ENCODE results near the gene RTN4RL1. TPM values are rescaled to one million over a fixed set of nuclear protein-coding genes. Genes with fewer than 3 reads are reported as not detected.

Gene RTN4RL1
- total and polyA plus RNA-seq, 9 of the 15 experiments (the other 6 are each of a cell fraction or from before 2014, with no cell fraction given): 0.04 to 0.06 (median 0.04) TPM; not detected in 5

DNA sequence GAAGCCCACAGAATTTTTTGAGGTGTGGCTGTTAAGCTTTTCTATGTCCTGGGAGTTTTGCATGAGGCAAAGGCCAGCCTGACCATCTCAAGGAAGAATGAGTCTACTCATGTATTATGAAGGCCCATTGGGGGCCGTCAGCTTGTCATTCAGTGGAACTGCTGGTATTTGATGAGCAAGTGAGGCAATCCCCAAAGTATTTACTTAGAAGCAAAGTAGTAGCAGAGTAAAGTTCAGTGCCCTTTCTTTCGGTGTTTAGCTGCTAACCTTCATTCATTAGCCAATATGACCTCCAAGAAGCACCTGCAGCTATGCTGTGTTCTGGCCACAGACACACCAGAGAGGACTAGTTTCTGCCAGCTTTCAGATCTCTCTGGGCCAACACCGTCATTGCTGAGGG is 115.1 kb downstream of the RTN4RL1 start:
- no peak overlapping the region for H3K9ac ChIP-seq (ENCODE audit: insufficient read depth in 1 of 2, low read depth in 2 of 2, low read length in 2 of 2)
- 7% methylated on average over 3 of the region's 3 CpGs for WGBS (ENCODE audit: insufficient coverage, low coverage, missing lambda C conversion rate)
- POLR2A ChIA-PET: interaction anchor here (0.8 kb wide), 2 partner anchors 261 to 1820 kb away, joined by 3 read pairs; no protein-coding TSS in a partner anchor
- TF ChIP-seq, protein P1, sequence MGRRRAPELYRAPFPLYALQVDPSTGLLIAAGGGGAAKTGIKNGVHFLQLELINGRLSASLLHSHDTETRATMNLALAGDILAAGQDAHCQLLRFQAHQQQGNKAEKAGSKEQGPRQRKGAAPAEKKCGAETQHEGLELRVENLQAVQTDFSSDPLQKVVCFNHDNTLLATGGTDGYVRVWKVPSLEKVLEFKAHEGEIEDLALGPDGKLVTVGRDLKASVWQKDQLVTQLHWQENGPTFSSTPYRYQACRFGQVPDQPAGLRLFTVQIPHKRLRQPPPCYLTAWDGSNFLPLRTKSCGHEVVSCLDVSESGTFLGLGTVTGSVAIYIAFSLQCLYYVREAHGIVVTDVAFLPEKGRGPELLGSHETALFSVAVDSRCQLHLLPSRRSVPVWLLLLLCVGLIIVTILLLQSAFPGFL (CRISPR knock-in tag; IDR thresholded peaks at IDR 0.05): no peak
- TF ChIP-seq SMAD2 (IDR thresholded peaks at IDR 0.05; ENCODE audit: low read depth, low read length): no peak
- TF ChIP-seq CEBPB (tag; IDR thresholded peaks at IDR 0.05): no peak
- no peak for TF ChIP-seq POLR2G (IDR thresholded peaks at IDR 0.05; ENCODE audit: low read depth, low read length)
- TF ChIP-seq SAP30 (IDR thresholded peaks at IDR 0.05; ENCODE audit: borderline replicate concordance, insufficient read depth, low read depth, low read length, poor library complexity, severe bottlenecking): no peak
- TF ChIP-seq, protein P2, sequence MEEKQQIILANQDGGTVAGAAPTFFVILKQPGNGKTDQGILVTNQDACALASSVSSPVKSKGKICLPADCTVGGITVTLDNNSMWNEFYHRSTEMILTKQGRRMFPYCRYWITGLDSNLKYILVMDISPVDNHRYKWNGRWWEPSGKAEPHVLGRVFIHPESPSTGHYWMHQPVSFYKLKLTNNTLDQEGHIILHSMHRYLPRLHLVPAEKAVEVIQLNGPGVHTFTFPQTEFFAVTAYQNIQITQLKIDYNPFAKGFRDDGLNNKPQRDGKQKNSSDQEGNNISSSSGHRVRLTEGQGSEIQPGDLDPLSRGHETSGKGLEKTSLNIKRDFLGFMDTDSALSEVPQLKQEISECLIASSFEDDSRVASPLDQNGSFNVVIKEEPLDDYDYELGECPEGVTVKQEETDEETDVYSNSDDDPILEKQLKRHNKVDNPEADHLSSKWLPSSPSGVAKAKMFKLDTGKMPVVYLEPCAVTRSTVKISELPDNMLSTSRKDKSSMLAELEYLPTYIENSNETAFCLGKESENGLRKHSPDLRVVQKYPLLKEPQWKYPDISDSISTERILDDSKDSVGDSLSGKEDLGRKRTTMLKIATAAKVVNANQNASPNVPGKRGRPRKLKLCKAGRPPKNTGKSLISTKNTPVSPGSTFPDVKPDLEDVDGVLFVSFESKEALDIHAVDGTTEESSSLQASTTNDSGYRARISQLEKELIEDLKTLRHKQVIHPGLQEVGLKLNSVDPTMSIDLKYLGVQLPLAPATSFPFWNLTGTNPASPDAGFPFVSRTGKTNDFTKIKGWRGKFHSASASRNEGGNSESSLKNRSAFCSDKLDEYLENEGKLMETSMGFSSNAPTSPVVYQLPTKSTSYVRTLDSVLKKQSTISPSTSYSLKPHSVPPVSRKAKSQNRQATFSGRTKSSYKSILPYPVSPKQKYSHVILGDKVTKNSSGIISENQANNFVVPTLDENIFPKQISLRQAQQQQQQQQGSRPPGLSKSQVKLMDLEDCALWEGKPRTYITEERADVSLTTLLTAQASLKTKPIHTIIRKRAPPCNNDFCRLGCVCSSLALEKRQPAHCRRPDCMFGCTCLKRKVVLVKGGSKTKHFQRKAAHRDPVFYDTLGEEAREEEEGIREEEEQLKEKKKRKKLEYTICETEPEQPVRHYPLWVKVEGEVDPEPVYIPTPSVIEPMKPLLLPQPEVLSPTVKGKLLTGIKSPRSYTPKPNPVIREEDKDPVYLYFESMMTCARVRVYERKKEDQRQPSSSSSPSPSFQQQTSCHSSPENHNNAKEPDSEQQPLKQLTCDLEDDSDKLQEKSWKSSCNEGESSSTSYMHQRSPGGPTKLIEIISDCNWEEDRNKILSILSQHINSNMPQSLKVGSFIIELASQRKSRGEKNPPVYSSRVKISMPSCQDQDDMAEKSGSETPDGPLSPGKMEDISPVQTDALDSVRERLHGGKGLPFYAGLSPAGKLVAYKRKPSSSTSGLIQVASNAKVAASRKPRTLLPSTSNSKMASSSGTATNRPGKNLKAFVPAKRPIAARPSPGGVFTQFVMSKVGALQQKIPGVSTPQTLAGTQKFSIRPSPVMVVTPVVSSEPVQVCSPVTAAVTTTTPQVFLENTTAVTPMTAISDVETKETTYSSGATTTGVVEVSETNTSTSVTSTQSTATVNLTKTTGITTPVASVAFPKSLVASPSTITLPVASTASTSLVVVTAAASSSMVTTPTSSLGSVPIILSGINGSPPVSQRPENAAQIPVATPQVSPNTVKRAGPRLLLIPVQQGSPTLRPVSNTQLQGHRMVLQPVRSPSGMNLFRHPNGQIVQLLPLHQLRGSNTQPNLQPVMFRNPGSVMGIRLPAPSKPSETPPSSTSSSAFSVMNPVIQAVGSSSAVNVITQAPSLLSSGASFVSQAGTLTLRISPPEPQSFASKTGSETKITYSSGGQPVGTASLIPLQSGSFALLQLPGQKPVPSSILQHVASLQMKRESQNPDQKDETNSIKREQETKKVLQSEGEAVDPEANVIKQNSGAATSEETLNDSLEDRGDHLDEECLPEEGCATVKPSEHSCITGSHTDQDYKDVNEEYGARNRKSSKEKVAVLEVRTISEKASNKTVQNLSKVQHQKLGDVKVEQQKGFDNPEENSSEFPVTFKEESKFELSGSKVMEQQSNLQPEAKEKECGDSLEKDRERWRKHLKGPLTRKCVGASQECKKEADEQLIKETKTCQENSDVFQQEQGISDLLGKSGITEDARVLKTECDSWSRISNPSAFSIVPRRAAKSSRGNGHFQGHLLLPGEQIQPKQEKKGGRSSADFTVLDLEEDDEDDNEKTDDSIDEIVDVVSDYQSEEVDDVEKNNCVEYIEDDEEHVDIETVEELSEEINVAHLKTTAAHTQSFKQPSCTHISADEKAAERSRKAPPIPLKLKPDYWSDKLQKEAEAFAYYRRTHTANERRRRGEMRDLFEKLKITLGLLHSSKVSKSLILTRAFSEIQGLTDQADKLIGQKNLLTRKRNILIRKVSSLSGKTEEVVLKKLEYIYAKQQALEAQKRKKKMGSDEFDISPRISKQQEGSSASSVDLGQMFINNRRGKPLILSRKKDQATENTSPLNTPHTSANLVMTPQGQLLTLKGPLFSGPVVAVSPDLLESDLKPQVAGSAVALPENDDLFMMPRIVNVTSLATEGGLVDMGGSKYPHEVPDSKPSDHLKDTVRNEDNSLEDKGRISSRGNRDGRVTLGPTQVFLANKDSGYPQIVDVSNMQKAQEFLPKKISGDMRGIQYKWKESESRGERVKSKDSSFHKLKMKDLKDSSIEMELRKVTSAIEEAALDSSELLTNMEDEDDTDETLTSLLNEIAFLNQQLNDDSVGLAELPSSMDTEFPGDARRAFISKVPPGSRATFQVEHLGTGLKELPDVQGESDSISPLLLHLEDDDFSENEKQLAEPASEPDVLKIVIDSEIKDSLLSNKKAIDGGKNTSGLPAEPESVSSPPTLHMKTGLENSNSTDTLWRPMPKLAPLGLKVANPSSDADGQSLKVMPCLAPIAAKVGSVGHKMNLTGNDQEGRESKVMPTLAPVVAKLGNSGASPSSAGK (IDR thresholded peaks at IDR 0.05): no peak
- no peak for TF ChIP-seq NR4A1 (CRISPR knock-in tag; IDR thresholded peaks at IDR 0.05)
- no peak for TF ChIP-seq NR4A1 (tag; IDR thresholded peaks at IDR 0.05)

More for the DNA sequence above, 115.1 kb downstream of the RTN4RL1 start:
- Histone ChIP-seq H3K79me2 (ENCODE audit: control insufficient read depth, insufficient read depth, low read length) (no peaks in the 10 kb centered on the region), H3K27ac (ENCODE audit: extremely low read depth, low read depth, low read length) (no peak overlapping the region), H3K36me3 (ENCODE audit: control insufficient read depth, insufficient read depth, low read length) (no peaks in the 10 kb centered on the region), H3K4me2 (ENCODE audit: insufficient read depth, low read length) (no peak overlapping the region), H2AFZ (ENCODE audit: low read depth, low read length) (no peak overlapping the region), H3K27me3 (ENCODE audit: control insufficient read depth in 2 of 2, insufficient read depth in 2 of 2, low read length in 2 of 2) (peaks cover 26 to 45% of the 10 kb centered on the region in 2 experiments; a peak in 4 of 5 replicates), H3K9me3 (replicated peaks; ENCODE audit: control insufficient read depth, insufficient read depth, low read depth, low read length) (no peaks in the 10 kb centered on the region), H3K9me1 (ENCODE audit: control insufficient read depth, insufficient read depth, low read length) (no peaks in the 10 kb centered on the region), H4K20me1 (replicated peaks; ENCODE audit: control insufficient read depth, insufficient read depth, low read length) (no peaks in the 10 kb centered on the region), H3K4me3 (no peak overlapping the region), H3K4me1 (replicated peaks in 1 of 2; ENCODE audit: control insufficient read depth in 2 of 2, insufficient read depth in 2 of 2, low read length in 2 of 2) (peaks cover 0 to 16% of the 10 kb centered on the region in 2 experiments; a peak in 3 of 5 replicates)
- no peak for DNase-seq (ENCODE audit: extremely low read depth in 1 of 4, low spot score in 3 of 4)
- intact Hi-C loops (cut with micrococcal nuclease): loop anchor here (2.0 to 5.0 kb wide), 2 partner anchors 121 to 137 kb away; partner anchors contain the start of gene DPH1
- CTCF ChIA-PET (ENCODE audit: low intra/inter-chr PET ratio): interaction anchor here (1.2 kb wide), 1 partner anchor 335 kb away, joined by 3 read pairs; no protein-coding TSS in a partner anchor
- in situ Hi-C loops (cut with MboI): loop anchor here (5.0 to 25.0 kb wide), 2 partner anchors 122 to 327 kb away; partner anchors contain the start of gene DPH1
- no peak for ATAC-seq
- no peak for FAIRE-seq
- BruUV-seq (replicated peaks): no TSS peak
